GM12872 (cell line): ENCODE measurements around the gene MAP3K2.

ENCODE experiments used
- CTCF ChIP-seq: IDR thresholded peaks from 3 replicates; pipeline ENCODE4 v1.5.1; 2011; ENCODE audit warnings: low read depth, mild to moderate bottlenecking, low read length, moderate library complexity; ENCODE audit not compliant: insufficient read depth

MAP3K2 gene

GRCh38 chr2:127378720-127379119 is 9.1 kb downstream of the MAP3K2 start:
- no peak for TF ChIP-seq CTCF

DNA sequence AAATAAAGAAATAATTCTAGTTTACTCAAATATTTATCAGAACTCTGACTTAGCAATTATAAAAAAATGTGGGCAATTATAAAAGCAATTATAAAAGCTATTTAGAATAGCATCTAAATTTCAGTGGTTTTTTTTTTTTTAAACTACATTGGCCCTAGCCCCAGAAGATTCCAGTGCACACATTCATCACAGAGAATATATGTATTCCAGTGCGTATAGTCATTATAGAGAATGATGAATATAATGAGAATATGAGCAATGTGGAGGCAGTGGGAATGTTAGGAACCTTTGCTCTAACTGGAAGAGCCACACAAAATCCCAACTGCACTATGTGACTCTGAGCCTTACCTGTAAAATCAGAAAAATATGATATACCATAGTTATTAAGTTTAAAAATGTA is 10.5 kb downstream of the MAP3K2 start:
- TF ChIP-seq CTCF: no peak

GRCh38 chr2:127376257-127376656 is 11.5 kb downstream of the MAP3K2 start:
- TF ChIP-seq CTCF: no peak

DNA sequence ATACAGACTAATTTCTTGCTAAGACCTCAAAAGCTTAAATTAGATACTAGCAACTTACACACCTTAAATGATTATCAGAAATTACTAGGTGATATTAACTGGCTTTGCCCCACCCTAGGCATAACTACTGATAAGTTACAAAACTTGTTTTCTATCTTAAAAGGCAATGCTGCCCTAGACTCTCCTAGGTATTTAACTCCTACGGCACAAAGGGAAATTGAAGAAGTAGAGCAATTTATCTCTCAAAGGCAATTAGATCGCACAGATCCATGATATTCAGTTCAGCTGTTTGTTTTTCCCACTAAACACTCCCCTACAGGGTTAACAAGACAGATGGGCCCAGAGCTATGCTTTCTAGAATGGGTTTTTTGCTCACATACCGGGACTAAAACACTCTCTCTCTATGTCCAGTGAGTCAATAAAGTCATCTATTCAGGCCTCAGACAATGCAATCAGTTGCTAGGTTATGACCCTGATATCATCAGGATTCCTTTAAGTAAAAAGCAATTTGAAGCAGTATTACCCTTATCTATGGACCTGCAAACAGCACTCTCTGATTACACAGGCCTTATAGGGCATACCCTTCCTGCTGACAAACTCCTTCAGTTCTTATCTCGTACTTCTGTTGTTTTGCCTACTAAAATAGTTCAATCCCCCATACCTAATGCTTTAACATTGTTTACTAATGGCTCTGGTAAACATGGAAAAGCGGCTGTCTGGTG is 14.3 kb downstream of the MAP3K2 start:
- TF ChIP-seq CTCF: no peak

DNA sequence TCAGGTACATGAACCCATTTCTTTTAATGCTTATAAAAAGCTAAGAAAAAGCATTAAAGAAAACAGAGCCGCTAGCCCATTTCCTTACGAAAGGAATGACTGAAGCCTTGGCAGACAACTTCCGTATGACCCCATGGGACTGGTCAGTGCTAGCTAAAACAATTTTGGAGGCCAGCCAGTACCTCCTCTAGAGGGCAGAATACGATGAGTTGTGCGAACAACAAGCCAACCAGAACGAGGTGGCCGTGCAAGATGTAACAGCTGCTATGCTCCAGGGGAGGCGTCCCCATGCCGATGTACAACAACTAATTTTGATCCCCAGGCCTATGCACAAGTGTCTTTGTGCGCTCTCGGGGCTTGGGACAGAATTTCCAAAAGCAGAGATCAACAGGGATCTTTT is 16.7 kb downstream of the MAP3K2 start:
- TF ChIP-seq CTCF: no peak

DNA sequence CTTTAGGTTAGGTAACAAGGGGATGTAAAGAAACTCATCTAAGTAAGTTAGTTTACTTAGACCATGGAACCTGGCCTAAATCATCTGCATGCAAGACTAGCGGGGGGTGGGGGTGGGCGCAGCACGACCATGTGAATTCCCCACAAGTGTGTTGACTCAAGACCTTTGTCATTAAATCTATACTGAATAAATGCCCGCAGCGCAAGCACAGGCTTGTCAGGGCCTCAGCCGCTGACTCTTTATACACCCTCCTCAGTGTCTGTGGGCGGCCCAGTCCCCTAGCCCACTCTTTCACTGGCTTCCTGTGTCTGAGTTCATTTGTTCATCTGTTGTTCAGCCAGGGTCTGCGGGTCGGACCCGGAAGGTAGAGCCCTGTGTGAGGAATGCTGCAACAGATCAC is 17.8 kb downstream of the MAP3K2 start:
- no peak for TF ChIP-seq CTCF

- TF ChIP-seq CTCF: no peak
Measured at GRCh38 chr2:127365211-127365643, 22.5 kb downstream of the MAP3K2 start.

GRCh38 chr2:127362971-127363370 is 24.8 kb downstream of the MAP3K2 start:
- TF ChIP-seq CTCF: no peak
